Cardiac muscle cell (in vitro differentiated cells and primary cell): Measurements from ENCODE around the gene PXK. TPM values are rescaled to one million over a fixed set of nuclear protein-coding genes. Genes with fewer than 3 reads are reported as not detected.

Experiments used
- DNase-seq, 2 donors: peaks; one replicate each; pipeline versions ENCODE4 v3.0.0 to v3.0.0-alpha.2; 2010 to 2017; ENCODE audit warnings: low read depth in 1 of 2, low spot score in 1 of 2
- H3K27ac ChIP-seq: fragments of 200-600 bp; sonication (generic); 2 replicates; pipeline ENCODE4 v1.5.1; 2016
- H3K27me3 ChIP-seq: fragments of 200-600 bp; sonication (generic); 2 replicates; pipeline ENCODE4 v1.6.0; 2016; ENCODE audit warnings: control low read depth
- H3K36me3 ChIP-seq: fragments of 200-600 bp; sonication (generic); 2 replicates; pipeline ENCODE4 v1.5.1; 2016; ENCODE audit warnings: control low read depth
- H3K4me1 ChIP-seq: fragments of 200-600 bp; sonication (generic); 2 replicates; pipeline ENCODE4 v1.8.1; 2017; ENCODE audit warnings: low read depth, mild to moderate bottlenecking, mixed run types
- H3K4me3 ChIP-seq: fragments of 200-600 bp; sonication (generic); 2 replicates; pipeline ENCODE4 v1.5.1; 2016; ENCODE audit warnings: mild to moderate bottlenecking
- H3K9me3 ChIP-seq: fragments of 200-600 bp; sonication (generic); 2 replicates; pipeline ENCODE4 v1.5.1; 2017; ENCODE audit warnings: low read depth, mild to moderate bottlenecking, control low read depth
- polyA plus RNA-seq: library from polyadenylated mRNA; unstranded; fragments of >200 nt; fragmentation: Nextera tagmentation; extraction: Ambion mirVana; gene quantifications from 2 replicates; pipeline ENCODE4 v1.2.1, GENCODE V29; 2016
- total RNA-seq: library from RNA; depleted of rRNA; stranded (reverse); fragments of >200 nt; gene quantifications from 2 replicates; pipeline ENCODE4 v1.2.3, GENCODE V29; 2016
- TF ChIP-seq, protein P1 (sequence below): IDR thresholded peaks from 2 replicates; pipeline ENCODE4 v1.5.1; 2012; ENCODE audit warnings: low read depth, mild to moderate bottlenecking, low read length

PXK gene
- total and polyA plus RNA-seq, 2 experiments from 2014 or later = 18.1 to 26.8 TPM

GRCh38 chr3:58424613-58425012 lies 91.9 kb downstream of the PXK start:
- Histone ChIP-seq H3K4me3 (no peak overlapping the region), H3K36me3 (peaks cover 45% of the 10 kb centered on the region), H3K27me3 (no peaks in the 10 kb centered on the region), H3K27ac (peak overlapping the region; percentile 93), H3K9me3 (no peaks in the 10 kb centered on the region), H3K4me1 (peaks cover 23% of the 10 kb centered on the region)
- DNase-seq = no peak
- TF ChIP-seq, protein P1, sequence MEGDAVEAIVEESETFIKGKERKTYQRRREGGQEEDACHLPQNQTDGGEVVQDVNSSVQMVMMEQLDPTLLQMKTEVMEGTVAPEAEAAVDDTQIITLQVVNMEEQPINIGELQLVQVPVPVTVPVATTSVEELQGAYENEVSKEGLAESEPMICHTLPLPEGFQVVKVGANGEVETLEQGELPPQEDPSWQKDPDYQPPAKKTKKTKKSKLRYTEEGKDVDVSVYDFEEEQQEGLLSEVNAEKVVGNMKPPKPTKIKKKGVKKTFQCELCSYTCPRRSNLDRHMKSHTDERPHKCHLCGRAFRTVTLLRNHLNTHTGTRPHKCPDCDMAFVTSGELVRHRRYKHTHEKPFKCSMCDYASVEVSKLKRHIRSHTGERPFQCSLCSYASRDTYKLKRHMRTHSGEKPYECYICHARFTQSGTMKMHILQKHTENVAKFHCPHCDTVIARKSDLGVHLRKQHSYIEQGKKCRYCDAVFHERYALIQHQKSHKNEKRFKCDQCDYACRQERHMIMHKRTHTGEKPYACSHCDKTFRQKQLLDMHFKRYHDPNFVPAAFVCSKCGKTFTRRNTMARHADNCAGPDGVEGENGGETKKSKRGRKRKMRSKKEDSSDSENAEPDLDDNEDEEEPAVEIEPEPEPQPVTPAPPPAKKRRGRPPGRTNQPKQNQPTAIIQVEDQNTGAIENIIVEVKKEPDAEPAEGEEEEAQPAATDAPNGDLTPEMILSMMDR = no peak

- Histone ChIP-seq H3K27me3 (no peaks in the 10 kb centered on the region), H3K4me3 (no peak overlapping the region), H3K36me3 (peaks cover 57% of the 10 kb centered on the region), H3K4me1 (peaks cover 23% of the 10 kb centered on the region), H3K27ac (no peak overlapping the region), H3K9me3 (no peaks in the 10 kb centered on the region)
- TF ChIP-seq, protein P1 = no peak
- DNase-seq = no peak
These were observed 93.1 kb downstream of the PXK start for GRCh38 chr3:58425782-58426181.

GRCh38 chr3:58427661-58428361 lies 95.1 kb downstream of the PXK start:
- no peak for DNase-seq
- Histone ChIP-seq H3K9me3 (no peaks in the 10 kb centered on the region), H3K27ac (no peak overlapping the region), H3K4me1 (peaks cover 17% of the 10 kb centered on the region), H3K36me3 (peaks cover 68% of the 10 kb centered on the region), H3K4me3 (no peak overlapping the region), H3K27me3 (no peaks in the 10 kb centered on the region)
- TF ChIP-seq, protein P1 = no peak

GRCh38 chr3:58429657-58430056 lies 97.0 kb downstream of the PXK start:
- Histone ChIP-seq H3K36me3 (peaks cover 59% of the 10 kb centered on the region), H3K4me3 (no peak overlapping the region)
- DNase-seq = no peak

DNA sequence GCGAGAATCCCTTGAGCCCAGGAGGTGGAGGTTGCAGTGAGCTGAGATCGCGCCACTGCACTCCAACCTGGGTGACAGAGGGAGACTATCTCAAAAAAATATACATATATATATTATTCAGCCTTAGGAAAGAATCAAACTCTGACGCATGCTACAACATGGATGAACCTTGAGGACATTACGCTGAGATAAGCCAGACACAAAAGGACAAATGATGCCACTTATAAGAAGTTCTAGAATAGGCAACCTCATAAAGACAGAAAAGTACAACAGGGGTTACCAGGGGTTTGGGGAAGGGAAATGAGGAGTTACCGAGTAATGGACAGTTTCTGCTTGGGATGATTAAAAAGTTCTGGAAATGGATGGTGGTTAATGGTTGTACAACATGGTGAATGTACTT lies 100.2 kb downstream of the PXK start:
- Histone ChIP-seq H3K27me3 (no peaks in the 10 kb centered on the region), H3K9me3 (no peaks in the 10 kb centered on the region), H3K4me1 (peaks cover 6% of the 10 kb centered on the region), H3K4me3 (peak overlapping the region; percentile 71), H3K27ac (peak overlapping the region; percentile 97), H3K36me3 (peaks cover 40% of the 10 kb centered on the region)
- no peak for DNase-seq
- TF ChIP-seq, protein P1 = no peak

More at GRCh38 chr3:58429657-58430056, 97.0 kb downstream of the PXK start:
- H3K27me3 ChIP-seq = no peaks in the 10 kb centered on the region
- no peaks in the 10 kb centered on the region for H3K4me1 ChIP-seq
- no peaks in the 10 kb centered on the region for H3K9me3 ChIP-seq
- no peak overlapping the region for H3K27ac ChIP-seq
- TF ChIP-seq, protein P1 = no peak
